ENCODE data around the gene CD101.

CD101 gene

DNA sequence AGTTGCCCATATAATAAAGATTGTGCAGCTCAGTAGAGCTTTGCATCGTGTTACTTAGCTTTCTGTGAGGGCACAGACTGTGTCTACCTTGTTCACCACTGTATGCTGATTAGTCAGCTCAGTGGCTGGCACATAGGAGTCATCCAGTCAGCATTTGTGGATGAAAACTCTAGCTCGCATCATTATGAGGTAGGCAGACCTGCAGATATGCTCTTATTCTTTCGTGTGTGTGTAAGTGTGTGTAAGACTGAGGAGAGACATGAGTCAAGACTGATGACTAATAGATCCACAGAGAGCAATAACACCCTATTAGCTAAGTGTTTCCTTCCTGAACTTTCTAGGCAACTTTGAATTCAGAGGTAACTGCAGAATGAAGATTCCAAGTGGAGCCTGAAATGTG lies 75.7 kb downstream of the CD101 start:
- H3K4me3 ChIP-seq (ENCODE audit: low read depth, low read length): no peak overlapping the region
- TF ChIP-seq, protein P1, sequence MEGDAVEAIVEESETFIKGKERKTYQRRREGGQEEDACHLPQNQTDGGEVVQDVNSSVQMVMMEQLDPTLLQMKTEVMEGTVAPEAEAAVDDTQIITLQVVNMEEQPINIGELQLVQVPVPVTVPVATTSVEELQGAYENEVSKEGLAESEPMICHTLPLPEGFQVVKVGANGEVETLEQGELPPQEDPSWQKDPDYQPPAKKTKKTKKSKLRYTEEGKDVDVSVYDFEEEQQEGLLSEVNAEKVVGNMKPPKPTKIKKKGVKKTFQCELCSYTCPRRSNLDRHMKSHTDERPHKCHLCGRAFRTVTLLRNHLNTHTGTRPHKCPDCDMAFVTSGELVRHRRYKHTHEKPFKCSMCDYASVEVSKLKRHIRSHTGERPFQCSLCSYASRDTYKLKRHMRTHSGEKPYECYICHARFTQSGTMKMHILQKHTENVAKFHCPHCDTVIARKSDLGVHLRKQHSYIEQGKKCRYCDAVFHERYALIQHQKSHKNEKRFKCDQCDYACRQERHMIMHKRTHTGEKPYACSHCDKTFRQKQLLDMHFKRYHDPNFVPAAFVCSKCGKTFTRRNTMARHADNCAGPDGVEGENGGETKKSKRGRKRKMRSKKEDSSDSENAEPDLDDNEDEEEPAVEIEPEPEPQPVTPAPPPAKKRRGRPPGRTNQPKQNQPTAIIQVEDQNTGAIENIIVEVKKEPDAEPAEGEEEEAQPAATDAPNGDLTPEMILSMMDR (IDR thresholded peaks at IDR 0.05; ENCODE audit: insufficient read depth, low read length, missing control alignments): no peak
- CTCF ChIA-PET: interaction anchor here (0.7 to 1.5 kb wide), 11 partner anchors 8 to 851 kb away, joined by 3 to 14 read pairs (median 5); partner anchors contain the start of gene TTF2
- POLR2A ChIA-PET: interaction anchor here (0.7 to 1.5 kb wide), 3 partner anchors 15 to 65 kb away, joined by 3 to 7 read pairs (median 4); partner anchors contain the start of gene TTF2
- peak; percentile 82 for DNase-seq (ENCODE audit: low read depth, low spot score)

DNA sequence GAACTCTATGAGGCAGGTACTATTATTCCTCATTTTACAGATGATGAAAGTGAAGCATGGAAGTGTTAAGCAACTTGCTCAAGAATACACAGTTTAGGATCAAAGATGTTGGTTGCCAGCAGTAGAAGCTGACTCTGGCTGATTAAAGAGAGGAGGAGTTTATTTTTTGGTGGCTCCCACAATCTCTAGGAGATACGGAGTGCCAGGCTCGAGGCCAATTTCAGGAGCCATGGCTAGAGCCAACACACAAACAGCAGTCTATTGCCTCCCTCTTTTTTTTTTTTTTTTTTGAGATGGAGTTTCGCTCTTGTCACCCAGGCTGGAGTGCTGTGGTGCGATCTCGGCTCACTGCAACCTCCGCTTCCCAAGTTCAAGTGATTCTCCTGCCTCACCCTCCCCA lies 78.2 kb downstream of the CD101 start:
- TF ChIP-seq, protein P1 (IDR thresholded peaks at IDR 0.05; ENCODE audit: insufficient read depth, low read length, missing control alignments): no peak
- ChIA-PET POLR2A (no interaction called here), CTCF (interaction anchor here (1.0 to 4.2 kb wide), 7 partner anchors 8 to 205 kb away, joined by 3 to 13 read pairs (median 9); no protein-coding TSS in a partner anchor)
- no peak overlapping the region for H3K4me3 ChIP-seq (ENCODE audit: low read depth, low read length)
- no peak for DNase-seq (ENCODE audit: low read depth, low spot score)

- ChIA-PET CTCF (no interaction called here), POLR2A (no interaction called here)
- TF ChIP-seq, protein P1 (IDR thresholded peaks at IDR 0.05; ENCODE audit: insufficient read depth, low read length, missing control alignments): no peak
- no peak overlapping the region for H3K4me3 ChIP-seq (ENCODE audit: low read depth, low read length)
- DNase-seq (ENCODE audit: low read depth, low spot score): no peak
Measured at GRCh38 chr1:117084231-117084630, 82.7 kb downstream of the CD101 start.
